Skeletal muscle tissue (tissue), 4 donors: ENCODE results near the gene HBP1. TPM values are rescaled to one million over a fixed set of nuclear protein-coding genes. Genes with fewer than 3 reads are reported as not detected.
"Not testable (repeated sequence)": the region's sequence is repeated elsewhere in the genome, so short reads cannot be mapped to it uniquely, and the experiment has no call there.

ENCODE experiments used
- H3K27ac ChIP-seq: one replicate; pipeline ENCODE4 v1.7.0; 2013; ENCODE audit warnings: mild to moderate bottlenecking, low read depth, low read length, inconsistent platforms
- H3K27me3 ChIP-seq, 3 donors: one replicate each; pipeline ENCODE4 v1.7.0; 2013; ENCODE audit warnings: low read length in 3 of 3; ENCODE audit not compliant: control insufficient read depth in 3 of 3, insufficient read depth in 3 of 3
- H3K36me3 ChIP-seq, 3 donors: one replicate each; pipeline ENCODE4 v1.7.0; 2013; ENCODE audit warnings: low read length in 3 of 3; ENCODE audit not compliant: control insufficient read depth in 3 of 3, insufficient read depth in 3 of 3
- H3K4me1 ChIP-seq, 3 donors: one replicate each; pipeline ENCODE4 v1.7.0; 2013; ENCODE audit warnings: low read length in 3 of 3, mild to moderate bottlenecking in 3 of 3; ENCODE audit not compliant: control insufficient read depth in 3 of 3, insufficient read depth in 3 of 3
- H3K4me3 ChIP-seq, 3 donors: one replicate each; pipeline ENCODE4 v1.7.0; 2013; ENCODE audit warnings: low read length in 3 of 3
- H3K9ac ChIP-seq, 3 donors: one replicate each; pipeline ENCODE4 v1.7.0; 2013; ENCODE audit warnings: low read length in 3 of 3, mild to moderate bottlenecking in 3 of 3, moderate library complexity in 2 of 3, low read depth in 1 of 3
- H3K9me3 ChIP-seq, 3 donors: one replicate each; pipeline ENCODE4 v1.7.0; 2013; ENCODE audit warnings: low read length in 3 of 3; ENCODE audit not compliant: control insufficient read depth in 3 of 3
- total RNA-seq: library from RNA; depleted of rRNA; stranded (reverse); fragments of >200 nt; gene quantifications from one replicate; pipeline ENCODE4 v1.2.3, GENCODE V29; 2014
- donor health status: Osteomylitis.

Gene HBP1
- total RNA-seq, 1 donor from 2014 or later: 92.9 TPM

DNA sequence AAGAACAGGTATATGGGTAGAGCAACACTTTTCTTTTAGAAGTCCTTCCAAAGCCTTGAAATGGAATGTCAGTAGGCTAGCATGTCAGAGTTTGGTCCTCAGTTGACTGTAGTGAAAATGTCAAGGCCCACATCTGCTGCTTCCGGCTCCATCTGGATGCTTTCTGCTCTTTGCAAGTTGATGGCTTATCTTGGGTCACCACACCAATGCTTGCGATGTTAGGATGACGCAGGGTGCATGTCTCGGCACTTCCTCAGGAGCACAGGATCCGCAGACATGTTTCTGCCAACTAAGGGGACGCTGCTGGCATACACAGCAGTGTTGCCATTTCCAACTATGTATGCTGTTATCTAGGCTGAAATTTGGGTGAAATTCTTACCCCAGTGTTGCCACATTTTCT lies 14.0 kb upstream of the HBP1 start:
- Histone ChIP-seq H3K4me3 (no peak overlapping the region), H3K27me3 (no peaks in the 10 kb centered on the region), H3K4me1 (no peaks in the 10 kb centered on the region), H3K27ac (no peak overlapping the region), H3K9me3 (no peaks in the 10 kb centered on the region), H3K9ac (no peak overlapping the region), H3K36me3 (no peaks in the 10 kb centered on the region)

- not testable (repeated sequence) for H3K27ac ChIP-seq, H3K4me3 ChIP-seq, H3K9me3 ChIP-seq, H3K27me3 ChIP-seq, H3K4me1 ChIP-seq, H3K9ac ChIP-seq, H3K36me3 ChIP-seq
These were observed 13.1 kb upstream of the HBP1 start for GRCh38 chr7:107155726-107156125.

DNA sequence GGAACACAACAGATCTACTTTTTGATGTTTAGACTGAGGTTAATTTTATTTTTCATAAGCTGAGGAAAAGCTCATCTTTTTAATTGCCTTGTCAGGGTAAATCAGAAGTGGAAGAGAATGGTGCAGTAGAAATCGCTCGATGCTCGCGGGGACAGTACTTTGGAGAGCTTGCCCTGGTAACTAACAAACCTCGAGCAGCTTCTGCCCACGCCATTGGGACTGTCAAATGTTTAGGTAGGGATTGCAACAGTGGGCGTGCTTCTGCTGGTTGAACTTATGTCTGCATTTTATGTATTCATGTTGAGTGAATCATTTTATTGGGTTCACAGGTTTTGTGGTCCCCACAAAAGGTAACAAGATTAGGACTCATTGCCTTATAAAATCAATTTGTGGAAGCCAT lies 11.7 kb upstream of the HBP1 start:
- Histone ChIP-seq H3K4me1 (no peaks in the 10 kb centered on the region), H3K9me3 (no peaks in the 10 kb centered on the region), H3K36me3 (no peaks in the 10 kb centered on the region), H3K27me3 (no peaks in the 10 kb centered on the region), H3K9ac (no peak overlapping the region), H3K27ac (no peak overlapping the region), H3K4me3 (no peak overlapping the region)

DNA sequence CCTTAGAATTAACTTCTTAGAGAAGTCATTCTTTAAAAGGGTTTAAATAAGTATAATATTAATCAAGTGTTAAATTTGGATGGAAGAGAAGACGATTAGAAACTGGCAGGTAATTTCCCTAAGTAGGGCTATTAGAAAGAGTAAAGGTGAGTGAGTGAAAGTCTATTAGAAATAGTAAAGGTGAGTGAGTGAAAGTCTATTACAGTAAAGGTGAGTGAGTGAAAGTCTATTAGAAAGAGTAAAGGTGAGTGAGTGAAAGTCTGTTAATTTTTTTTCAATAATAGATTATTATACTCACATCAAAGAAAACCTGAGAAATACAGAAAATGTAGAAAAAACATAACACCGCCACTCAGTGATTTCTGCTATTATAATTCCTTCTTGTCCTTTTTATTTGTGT lies 10.8 kb upstream of the HBP1 start:
- H3K36me3 ChIP-seq: no peaks in the 10 kb centered on the region

GRCh38 chr7:107160389-107160788 lies 8.4 kb upstream of the HBP1 start:
- Histone ChIP-seq H3K4me1 (no peaks in the 10 kb centered on the region), H3K9ac (no peak overlapping the region), H3K9me3 (no peaks in the 10 kb centered on the region), H3K27me3 (no peaks in the 10 kb centered on the region), H3K27ac (no peak overlapping the region), H3K4me3 (no peak overlapping the region), H3K36me3 (no peaks in the 10 kb centered on the region)

More for the DNA sequence above, 10.8 kb upstream of the HBP1 start:
- H3K4me1 ChIP-seq: no peaks in the 10 kb centered on the region
- H3K4me3 ChIP-seq: no peak overlapping the region
- no peaks in the 10 kb centered on the region for H3K27me3 ChIP-seq
- no peak overlapping the region for H3K27ac ChIP-seq
- no peaks in the 10 kb centered on the region for H3K9me3 ChIP-seq
- H3K9ac ChIP-seq: no peak overlapping the region

- Histone ChIP-seq H3K9ac (no peak overlapping the region), H3K4me3 (no peak overlapping the region), H3K9me3 (no peaks in the 10 kb centered on the region), H3K36me3 (no peaks in the 10 kb centered on the region), H3K4me1 (no peaks in the 10 kb centered on the region), H3K27me3 (no peaks in the 10 kb centered on the region), H3K27ac (no peak overlapping the region)
These were observed 7.4 kb upstream of the HBP1 start for GRCh38 chr7:107161415-107161814.

- no peak overlapping the region for H3K9ac ChIP-seq
- H3K27me3 ChIP-seq: no peaks in the 10 kb centered on the region
- H3K27ac ChIP-seq: no peak overlapping the region
- H3K9me3 ChIP-seq: no peaks in the 10 kb centered on the region
- no peak overlapping the region for H3K4me3 ChIP-seq
- no peaks in the 10 kb centered on the region for H3K4me1 ChIP-seq
- H3K36me3 ChIP-seq: no peaks in the 10 kb centered on the region
These were observed 6.3 kb upstream of the HBP1 start for GRCh38 chr7:107162475-107162874.

GRCh38 chr7:107164092-107164491 lies 4.7 kb upstream of the HBP1 start:
- no peaks in the 10 kb centered on the region for H3K9me3 ChIP-seq
- H3K4me3 ChIP-seq: no peak overlapping the region
- H3K4me1 ChIP-seq: peaks cover 0 to 3% (median 0%) of the 10 kb centered on the region in 3 donors
- no peak overlapping the region for H3K27ac ChIP-seq
- H3K27me3 ChIP-seq: no peaks in the 10 kb centered on the region
- no peaks in the 10 kb centered on the region for H3K36me3 ChIP-seq
- no peak overlapping the region for H3K9ac ChIP-seq

DNA sequence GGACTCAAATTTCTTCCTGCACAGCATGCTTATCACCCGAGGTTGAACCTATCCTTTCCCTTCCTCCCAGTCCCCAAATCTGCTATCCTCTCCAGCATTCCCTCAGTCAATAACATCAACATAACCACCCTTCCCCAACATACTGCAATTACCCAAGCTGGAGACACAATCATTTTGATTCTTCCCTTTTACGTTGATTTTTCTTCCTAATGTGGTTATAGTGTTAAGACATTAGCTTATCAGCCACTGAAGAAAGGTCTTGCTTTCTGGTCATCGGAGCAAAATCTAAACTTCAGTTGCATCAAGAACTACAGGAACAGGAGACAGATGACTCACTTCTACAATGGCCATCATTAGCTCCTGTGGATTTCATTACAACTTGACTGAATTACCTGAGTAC lies 3.5 kb upstream of the HBP1 start:
- H3K4me1 ChIP-seq: peaks cover 0 to 5% (median 3%) of the 10 kb centered on the region in 3 donors
- H3K27me3 ChIP-seq: no peaks in the 10 kb centered on the region
- H3K36me3 ChIP-seq: no peaks in the 10 kb centered on the region
- H3K9me3 ChIP-seq: no peaks in the 10 kb centered on the region
- H3K4me3 ChIP-seq: no peak overlapping the region
- H3K27ac ChIP-seq: no peak overlapping the region
- H3K9ac ChIP-seq: no peak overlapping the region

GRCh38 chr7:107166736-107167426 lies 1.9 kb upstream of the HBP1 start:
- Histone ChIP-seq H3K9me3 (no peaks in the 10 kb centered on the region), H3K27ac (peak overlapping the region; percentile 97), H3K4me1 (peaks cover 9 to 11% (median 9%) of the 10 kb centered on the region in 3 donors), H3K4me3 (peak overlapping the region; percentile 87 to 95 (median 95)), H3K9ac (peak overlapping the region; percentile 94 to 99 (median 98)), H3K27me3 (no peaks in the 10 kb centered on the region), H3K36me3 (no peaks in the 10 kb centered on the region)
